GM19025 (cell line): ENCODE data around the gene KLHL26.

Source experiments
- ATAC-seq: cut with Tn5 transposase; IDR thresholded peaks from one replicate; pipeline ENCODE4 v1.9.1; 2021; ENCODE audit warnings: mild to moderate bottlenecking, low read depth, moderate library complexity; ENCODE audit not compliant: unreplicated experiment

The KLHL26 gene

GRCh38 chr19:18710996-18711751, 74.3 kb downstream of the KLHL26 start:
- no peak for ATAC-seq

GRCh38 chr19:18711893-18712292, 75.1 kb downstream of the KLHL26 start:
- no peak for ATAC-seq

GRCh38 chr19:18712981-18713380, 76.2 kb downstream of the KLHL26 start:
- ATAC-seq, result no peak

- ATAC-seq, result no peak
Measured at GRCh38 chr19:18713550-18714117, 76.8 kb downstream of the KLHL26 start.

GRCh38 chr19:18715416-18715815, 78.6 kb downstream of the KLHL26 start:
- ATAC-seq, result no peak

- no peak for ATAC-seq
Measured at GRCh38 chr19:18716857-18717256, 80.0 kb downstream of the KLHL26 start.

- no peak for ATAC-seq
Measured at GRCh38 chr19:18717601-18718000, 80.8 kb downstream of the KLHL26 start.

GRCh38 chr19:18718015-18718526, 81.2 kb downstream of the KLHL26 start:
- no peak for ATAC-seq

GRCh38 chr19:18718846-18719458, 82.1 kb downstream of the KLHL26 start:
- ATAC-seq, result no peak

- no peak for ATAC-seq
Measured at GRCh38 chr19:18719541-18719940, 82.7 kb downstream of the KLHL26 start.
